ENCODE data around the gene SH2D4B. TPM values are rescaled to one million over a fixed set of nuclear protein-coding genes. Genes with fewer than 3 reads are reported as not detected.

SH2D4B gene
- total RNA-seq, 2 experiments from 2014 or later: 0.03 TPM; not detected in 1

DNA sequence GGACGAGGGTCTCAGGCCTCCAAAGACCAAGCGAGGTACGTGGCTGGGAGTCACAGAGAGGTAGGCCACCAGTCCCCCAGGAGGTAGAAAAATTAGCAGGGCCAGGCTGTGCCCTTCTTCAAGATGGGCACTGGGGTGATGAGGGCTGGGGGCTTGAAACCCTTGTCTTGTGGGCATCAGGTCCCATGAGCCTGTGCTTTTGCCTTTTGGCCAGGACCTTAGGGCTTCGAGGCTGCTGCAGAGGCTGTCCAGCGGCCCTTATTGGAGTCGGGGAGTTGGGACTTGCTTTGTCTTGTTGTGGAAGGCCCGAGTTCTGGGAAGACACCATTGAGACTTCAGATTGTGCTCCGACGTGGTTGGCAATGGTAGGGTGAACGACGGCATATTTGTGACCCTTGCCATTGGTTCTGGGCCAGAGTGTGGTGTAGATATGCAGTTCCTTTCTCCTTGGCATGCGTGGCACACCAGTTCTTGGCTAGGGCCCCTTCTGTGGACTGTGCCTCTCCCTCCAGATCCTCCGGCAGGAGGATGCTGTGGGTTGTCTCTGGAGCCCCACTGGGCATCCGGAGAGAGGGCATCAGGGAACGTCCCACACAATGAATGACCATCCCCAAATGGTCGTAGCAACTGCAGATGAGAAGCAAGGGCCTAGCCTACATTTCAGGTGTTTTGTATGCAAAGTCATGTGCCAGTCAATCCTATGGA is 931 bp downstream of the SH2D4B start:
- CTCF ChIA-PET (ENCODE audit: unreplicated experiment): no interaction called here
- no peaks in the 10 kb centered on the region for H4K20me1 ChIP-seq (ENCODE audit: insufficient read depth, low read length)
- H3K27ac ChIP-seq (ENCODE audit: low read depth, low read length, poor library complexity, severe bottlenecking): no peak overlapping the region
- no peak overlapping the region for H2AFZ ChIP-seq (ENCODE audit: low read length)
- TF ChIP-seq EZH2phosphoT487 (IDR thresholded peaks at IDR 0.05; ENCODE audit: borderline replicate concordance, low read depth, low read length): no peak
- TF ChIP-seq, protein P1, sequence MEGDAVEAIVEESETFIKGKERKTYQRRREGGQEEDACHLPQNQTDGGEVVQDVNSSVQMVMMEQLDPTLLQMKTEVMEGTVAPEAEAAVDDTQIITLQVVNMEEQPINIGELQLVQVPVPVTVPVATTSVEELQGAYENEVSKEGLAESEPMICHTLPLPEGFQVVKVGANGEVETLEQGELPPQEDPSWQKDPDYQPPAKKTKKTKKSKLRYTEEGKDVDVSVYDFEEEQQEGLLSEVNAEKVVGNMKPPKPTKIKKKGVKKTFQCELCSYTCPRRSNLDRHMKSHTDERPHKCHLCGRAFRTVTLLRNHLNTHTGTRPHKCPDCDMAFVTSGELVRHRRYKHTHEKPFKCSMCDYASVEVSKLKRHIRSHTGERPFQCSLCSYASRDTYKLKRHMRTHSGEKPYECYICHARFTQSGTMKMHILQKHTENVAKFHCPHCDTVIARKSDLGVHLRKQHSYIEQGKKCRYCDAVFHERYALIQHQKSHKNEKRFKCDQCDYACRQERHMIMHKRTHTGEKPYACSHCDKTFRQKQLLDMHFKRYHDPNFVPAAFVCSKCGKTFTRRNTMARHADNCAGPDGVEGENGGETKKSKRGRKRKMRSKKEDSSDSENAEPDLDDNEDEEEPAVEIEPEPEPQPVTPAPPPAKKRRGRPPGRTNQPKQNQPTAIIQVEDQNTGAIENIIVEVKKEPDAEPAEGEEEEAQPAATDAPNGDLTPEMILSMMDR (conservative IDR thresholded peaks at IDR 0.05; ENCODE audit: low read length): no peak
- H3K36me3 ChIP-seq (ENCODE audit: insufficient read depth, low read length): no peaks in the 10 kb centered on the region
- intact Hi-C loops (cut with micrococcal nuclease; ENCODE audit: unreplicated experiment): no loop called here
- no peak for DNase-seq (ENCODE audit: low spot score)
- BruUV-seq (replicated peaks): no TSS peak
- H3K79me2 ChIP-seq (ENCODE audit: insufficient read depth, low read depth, low read length): no peaks in the 10 kb centered on the region
- POLR2A ChIA-PET: no interaction called here
- no peak overlapping the region for H3K4me2 ChIP-seq (ENCODE audit: low read length)
- H3K4me1 ChIP-seq (ENCODE audit: insufficient read depth, low read length, poor library complexity, severe bottlenecking): peaks cover 19% of the 10 kb centered on the region
- no peak overlapping the region for H3K4me3 ChIP-seq (ENCODE audit: low read depth, low read length, poor library complexity, severe bottlenecking)
- no peaks in the 10 kb centered on the region for H3K9me3 ChIP-seq (ENCODE audit: low read length)
- H3K9me2 ChIP-seq (ENCODE audit: insufficient read depth, low read length): no peaks in the 10 kb centered on the region

DNA sequence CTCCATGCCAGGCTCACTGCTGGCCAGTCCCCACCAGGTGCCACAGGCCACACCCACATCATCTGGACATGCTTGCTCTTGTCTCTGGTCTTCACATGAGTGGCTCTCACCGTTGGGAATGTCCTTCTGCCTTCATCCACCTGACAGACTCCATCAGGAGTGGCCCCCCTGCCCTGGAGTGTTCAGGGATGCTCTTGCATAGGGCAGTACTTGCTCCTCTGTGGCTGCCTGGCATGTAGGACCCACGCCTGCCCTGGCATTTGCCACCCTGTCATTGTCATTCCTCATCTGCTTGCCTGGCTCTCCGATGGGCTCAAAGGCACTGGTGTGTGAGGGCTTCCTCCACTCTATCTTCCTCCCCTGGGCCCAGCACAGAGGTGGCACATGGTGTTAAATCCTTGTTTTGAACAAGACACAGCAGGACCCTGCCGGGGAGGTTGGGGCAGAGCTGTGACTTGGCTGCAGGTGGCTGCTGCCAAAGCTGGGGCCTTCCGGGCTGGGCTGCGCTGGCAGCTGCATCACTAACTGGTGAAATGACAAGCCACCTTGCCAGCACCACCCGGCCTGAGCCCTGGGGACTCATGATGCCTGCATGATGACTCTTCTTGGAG is 1.8 kb downstream of the SH2D4B start:
- DNase-seq (ENCODE audit: low spot score): peak; percentile 49
- no peaks in the 10 kb centered on the region for H3K79me2 ChIP-seq (ENCODE audit: insufficient read depth, low read depth, low read length)
- H3K9me2 ChIP-seq (ENCODE audit: insufficient read depth, low read length): no peaks in the 10 kb centered on the region
- TF ChIP-seq EZH2phosphoT487 (IDR thresholded peaks at IDR 0.05; ENCODE audit: borderline replicate concordance, low read depth, low read length): no peak
- TF ChIP-seq, protein P1 (conservative IDR thresholded peaks at IDR 0.05; ENCODE audit: low read length): no peak
- H2AFZ ChIP-seq (ENCODE audit: low read length): no peak overlapping the region
- no peaks in the 10 kb centered on the region for H3K9me3 ChIP-seq (ENCODE audit: low read length)
- no peak overlapping the region for H3K4me3 ChIP-seq (ENCODE audit: low read depth, low read length, poor library complexity, severe bottlenecking)
- H3K4me1 ChIP-seq (ENCODE audit: insufficient read depth, low read length, poor library complexity, severe bottlenecking): peaks cover 19% of the 10 kb centered on the region
- ChIA-PET CTCF (ENCODE audit: unreplicated experiment) (no interaction called here), POLR2A (interaction anchor here (0.9 kb wide), 1 partner anchor 10 kb away, joined by 5 read pairs; no protein-coding TSS in a partner anchor)
- no TSS peak for BruUV-seq (replicated peaks)
- no peaks in the 10 kb centered on the region for H3K36me3 ChIP-seq (ENCODE audit: insufficient read depth, low read length)
- H3K27ac ChIP-seq (ENCODE audit: low read depth, low read length, poor library complexity, severe bottlenecking): no peak overlapping the region
- intact Hi-C loops (cut with micrococcal nuclease; ENCODE audit: unreplicated experiment): no loop called here
- H3K4me2 ChIP-seq (ENCODE audit: low read length): no peak overlapping the region
- H4K20me1 ChIP-seq (ENCODE audit: insufficient read depth, low read length): no peaks in the 10 kb centered on the region

DNA sequence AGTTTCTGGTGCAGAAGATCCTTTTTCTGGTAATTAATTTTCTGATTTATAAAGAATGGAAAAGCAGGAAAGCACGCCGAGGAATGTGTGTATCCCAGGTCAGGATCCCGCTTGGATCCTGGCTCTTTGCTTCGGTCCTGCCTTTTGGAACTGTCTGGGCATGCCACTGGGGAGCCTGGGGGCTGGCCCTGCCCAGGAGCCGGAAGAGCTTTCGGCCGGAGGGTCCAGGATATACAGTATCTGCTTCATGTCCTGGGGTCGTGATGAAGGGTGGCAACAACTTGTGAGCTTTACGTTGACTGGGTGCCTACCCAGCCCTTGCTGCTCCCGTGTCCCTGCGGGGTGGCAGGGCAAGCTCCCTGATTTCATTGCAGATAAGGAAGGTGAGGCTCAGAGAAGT is 2.4 kb downstream of the SH2D4B start:
- H3K27ac ChIP-seq (ENCODE audit: low read depth, low read length, poor library complexity, severe bottlenecking): no peak overlapping the region
- no TSS peak for BruUV-seq (replicated peaks)
- no peaks in the 10 kb centered on the region for H3K9me3 ChIP-seq (ENCODE audit: low read length)
- no peak overlapping the region for H3K4me3 ChIP-seq (ENCODE audit: low read depth, low read length, poor library complexity, severe bottlenecking)
- ChIA-PET POLR2A (interaction anchor here (0.9 kb wide), 1 partner anchor 9 kb away, joined by 5 read pairs; no protein-coding TSS in a partner anchor), CTCF (ENCODE audit: unreplicated experiment) (no interaction called here)
- H3K36me3 ChIP-seq (ENCODE audit: insufficient read depth, low read length): no peaks in the 10 kb centered on the region
- no peaks in the 10 kb centered on the region for H4K20me1 ChIP-seq (ENCODE audit: insufficient read depth, low read length)
- intact Hi-C loops (cut with micrococcal nuclease; ENCODE audit: unreplicated experiment): no loop called here
- H3K9me2 ChIP-seq (ENCODE audit: insufficient read depth, low read length): no peaks in the 10 kb centered on the region
- H3K79me2 ChIP-seq (ENCODE audit: insufficient read depth, low read depth, low read length): no peaks in the 10 kb centered on the region
- peaks cover 19% of the 10 kb centered on the region for H3K4me1 ChIP-seq (ENCODE audit: insufficient read depth, low read length, poor library complexity, severe bottlenecking)
- H3K4me2 ChIP-seq (ENCODE audit: low read length): no peak overlapping the region
- H2AFZ ChIP-seq (ENCODE audit: low read length): no peak overlapping the region
- DNase-seq (ENCODE audit: low spot score): no peak
- TF ChIP-seq, protein P1 (conservative IDR thresholded peaks at IDR 0.05; ENCODE audit: low read length): no peak
- no peak for TF ChIP-seq EZH2phosphoT487 (IDR thresholded peaks at IDR 0.05; ENCODE audit: borderline replicate concordance, low read depth, low read length)

Data from OCI-LY7 (cell line).